ENCODE data around the gene TXNDC15. TPM values are rescaled to one million over a fixed set of nuclear protein-coding genes. Genes with fewer than 3 reads are reported as not detected.

Gene TXNDC15
- total and polyA plus RNA-seq, 4 donors = 29.3 to 53.1 (median 44.2) TPM

DNA sequence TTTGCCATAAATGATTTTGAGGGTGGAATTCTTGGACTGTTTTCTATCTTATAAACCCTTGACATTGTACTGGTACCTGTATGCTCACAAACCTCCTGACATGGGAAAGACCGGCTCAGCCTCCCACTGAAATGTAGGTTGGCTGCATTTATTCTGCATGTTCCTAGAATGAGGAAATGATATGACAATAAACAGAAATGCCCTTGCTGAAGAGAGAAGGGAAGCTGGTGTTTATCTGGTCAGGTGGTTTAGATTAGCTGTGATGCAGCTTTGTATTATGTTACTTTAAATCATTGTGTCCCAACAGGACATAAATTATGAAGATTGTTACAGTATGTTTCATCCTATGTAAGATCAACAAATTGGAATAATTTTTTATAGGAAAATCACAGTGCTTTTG lies 70.5 kb downstream of the TXNDC15 start:
- DNase-seq (ENCODE audit: low spot score) = no peak
- TF ChIP-seq, protein P1, sequence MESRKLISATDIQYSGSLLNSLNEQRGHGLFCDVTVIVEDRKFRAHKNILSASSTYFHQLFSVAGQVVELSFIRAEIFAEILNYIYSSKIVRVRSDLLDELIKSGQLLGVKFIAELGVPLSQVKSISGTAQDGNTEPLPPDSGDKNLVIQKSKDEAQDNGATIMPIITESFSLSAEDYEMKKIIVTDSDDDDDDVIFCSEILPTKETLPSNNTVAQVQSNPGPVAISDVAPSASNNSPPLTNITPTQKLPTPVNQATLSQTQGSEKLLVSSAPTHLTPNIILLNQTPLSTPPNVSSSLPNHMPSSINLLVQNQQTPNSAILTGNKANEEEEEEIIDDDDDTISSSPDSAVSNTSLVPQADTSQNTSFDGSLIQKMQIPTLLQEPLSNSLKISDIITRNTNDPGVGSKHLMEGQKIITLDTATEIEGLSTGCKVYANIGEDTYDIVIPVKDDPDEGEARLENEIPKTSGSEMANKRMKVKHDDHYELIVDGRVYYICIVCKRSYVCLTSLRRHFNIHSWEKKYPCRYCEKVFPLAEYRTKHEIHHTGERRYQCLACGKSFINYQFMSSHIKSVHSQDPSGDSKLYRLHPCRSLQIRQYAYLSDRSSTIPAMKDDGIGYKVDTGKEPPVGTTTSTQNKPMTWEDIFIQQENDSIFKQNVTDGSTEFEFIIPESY (IDR thresholded peaks at IDR 0.05) = no peak
- no peak for TF ChIP-seq TAF1 (conservative IDR thresholded peaks at IDR 0.05)
- TF ChIP-seq FOXA2 (IDR thresholded peaks at IDR 0.05) = no peak
- no peak for TF ChIP-seq RXRA (IDR thresholded peaks at IDR 0.05)
- no peak for TF ChIP-seq GABPA (IDR thresholded peaks at IDR 0.05 in 1 of 2, conservative IDR thresholded peaks at IDR 0.05 in 1 of 2)
- Histone ChIP-seq H3K4me1 (ENCODE audit: control insufficient read depth in 4 of 4, insufficient read depth in 4 of 4, low read length in 3 of 4) (no peaks in the 10 kb centered on the region), H3K36me3 (ENCODE audit: control insufficient read depth in 4 of 4, insufficient read depth in 3 of 4, low read depth in 1 of 4, low read length in 3 of 4) (peaks cover 0 to 6% (median 0%) of the 10 kb centered on the region in 4 donors), H3K9me3 (ENCODE audit: control insufficient read depth in 4 of 4, low read length in 3 of 4) (no peaks in the 10 kb centered on the region), H3K27ac (ENCODE audit: low read depth in 1 of 2, low read length in 2 of 2) (no peak overlapping the region), H3K4me3 (ENCODE audit: low read depth in 1 of 3, low read length in 3 of 3) (no peak overlapping the region), H3K9ac (ENCODE audit: low read depth in 1 of 2, low read length in 2 of 2) (no peak overlapping the region), H3K27me3 (ENCODE audit: control insufficient read depth in 4 of 4, insufficient read depth in 4 of 4, low read length in 3 of 4) (no peaks in the 10 kb centered on the region)
- 76% methylated on average over 1 of the region's 1 CpG for whole genome bisulfite sequencing

DNA sequence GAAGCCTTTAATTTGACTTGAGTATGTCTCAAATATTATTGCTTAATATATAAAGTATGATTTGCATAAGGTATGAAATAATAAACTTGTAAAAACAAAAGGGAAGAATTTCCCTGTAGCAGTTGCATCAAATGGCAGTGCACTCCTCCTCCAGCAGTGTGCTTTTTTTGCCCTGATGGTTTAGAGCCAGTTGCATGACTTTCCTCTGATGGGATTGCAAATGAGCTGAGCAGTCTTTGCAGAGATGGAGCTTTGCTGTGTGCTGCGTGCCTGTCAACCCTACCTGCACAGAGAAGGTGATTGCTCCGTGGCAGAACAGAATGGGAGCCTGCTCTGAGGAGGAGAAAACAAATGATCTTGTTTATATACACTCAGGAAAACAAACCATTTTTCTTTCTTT lies 70.9 kb downstream of the TXNDC15 start:
- H3K9me3 ChIP-seq (ENCODE audit: control insufficient read depth in 4 of 4, low read length in 3 of 4) = no peaks in the 10 kb centered on the region
- TF ChIP-seq TAF1 (conservative IDR thresholded peaks at IDR 0.05) (no peak), EGR1 (IDR thresholded peaks at IDR 0.05; ENCODE audit: low read depth in 2 of 2) (no peak), JUND (IDR thresholded peaks at IDR 0.05) (no peak), GABPA (IDR thresholded peaks at IDR 0.05 in 1 of 2, conservative IDR thresholded peaks at IDR 0.05 in 1 of 2) (no peak), NR2F2 (IDR thresholded peaks at IDR 0.05) (no peak)
- TF ChIP-seq, protein P2, sequence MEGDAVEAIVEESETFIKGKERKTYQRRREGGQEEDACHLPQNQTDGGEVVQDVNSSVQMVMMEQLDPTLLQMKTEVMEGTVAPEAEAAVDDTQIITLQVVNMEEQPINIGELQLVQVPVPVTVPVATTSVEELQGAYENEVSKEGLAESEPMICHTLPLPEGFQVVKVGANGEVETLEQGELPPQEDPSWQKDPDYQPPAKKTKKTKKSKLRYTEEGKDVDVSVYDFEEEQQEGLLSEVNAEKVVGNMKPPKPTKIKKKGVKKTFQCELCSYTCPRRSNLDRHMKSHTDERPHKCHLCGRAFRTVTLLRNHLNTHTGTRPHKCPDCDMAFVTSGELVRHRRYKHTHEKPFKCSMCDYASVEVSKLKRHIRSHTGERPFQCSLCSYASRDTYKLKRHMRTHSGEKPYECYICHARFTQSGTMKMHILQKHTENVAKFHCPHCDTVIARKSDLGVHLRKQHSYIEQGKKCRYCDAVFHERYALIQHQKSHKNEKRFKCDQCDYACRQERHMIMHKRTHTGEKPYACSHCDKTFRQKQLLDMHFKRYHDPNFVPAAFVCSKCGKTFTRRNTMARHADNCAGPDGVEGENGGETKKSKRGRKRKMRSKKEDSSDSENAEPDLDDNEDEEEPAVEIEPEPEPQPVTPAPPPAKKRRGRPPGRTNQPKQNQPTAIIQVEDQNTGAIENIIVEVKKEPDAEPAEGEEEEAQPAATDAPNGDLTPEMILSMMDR (IDR thresholded peaks at IDR 0.05; ENCODE audit: low read depth, low read length, missing input control) = no peak
- TF ChIP-seq, protein P3, sequence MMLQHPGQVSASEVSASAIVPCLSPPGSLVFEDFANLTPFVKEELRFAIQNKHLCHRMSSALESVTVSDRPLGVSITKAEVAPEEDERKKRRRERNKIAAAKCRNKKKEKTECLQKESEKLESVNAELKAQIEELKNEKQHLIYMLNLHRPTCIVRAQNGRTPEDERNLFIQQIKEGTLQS (IDR thresholded peaks at IDR 0.05) = no peak
- no peak overlapping the region for H3K9ac ChIP-seq (ENCODE audit: low read depth in 1 of 2, low read length in 2 of 2)
- 95% methylated on average over 2 of the region's 2 CpGs for WGBS
- H3K4me3 ChIP-seq (ENCODE audit: low read depth in 1 of 3, low read length in 3 of 3) = no peak overlapping the region
- no peak overlapping the region for H3K27ac ChIP-seq (ENCODE audit: low read depth in 1 of 2, low read length in 2 of 2)
- no peaks in the 10 kb centered on the region for H3K27me3 ChIP-seq (ENCODE audit: control insufficient read depth in 4 of 4, insufficient read depth in 4 of 4, low read length in 3 of 4)
- DNase-seq (ENCODE audit: low spot score) = no peak
- H3K4me1 ChIP-seq (ENCODE audit: control insufficient read depth in 4 of 4, insufficient read depth in 4 of 4, low read length in 3 of 4) = no peaks in the 10 kb centered on the region
- H3K36me3 ChIP-seq (ENCODE audit: control insufficient read depth in 4 of 4, insufficient read depth in 3 of 4, low read depth in 1 of 4, low read length in 3 of 4) = peaks cover 0 to 3% (median 0%) of the 10 kb centered on the region in 4 donors

DNA sequence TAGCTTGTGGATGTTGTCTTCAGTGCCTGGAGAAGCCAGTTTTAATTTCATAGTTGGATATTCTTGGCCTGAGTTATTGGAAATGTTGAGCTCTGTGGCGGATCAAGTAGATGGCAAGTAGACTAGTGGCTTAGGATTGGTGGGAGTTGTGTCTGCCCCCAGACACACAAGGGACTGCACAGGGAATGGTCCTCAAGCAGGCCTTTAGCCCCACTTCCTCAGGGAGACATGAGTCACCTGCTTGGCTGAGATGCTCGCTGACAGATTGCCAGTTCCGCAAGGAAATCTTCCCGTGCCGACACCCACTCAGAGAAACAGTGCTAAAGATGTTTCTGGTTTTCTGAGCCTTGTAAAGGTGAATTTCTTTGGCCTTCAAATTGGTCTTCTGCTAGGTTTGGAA lies 74.7 kb downstream of the TXNDC15 start:
- Histone ChIP-seq H3K9me3 (ENCODE audit: control insufficient read depth in 4 of 4, low read length in 3 of 4) (no peaks in the 10 kb centered on the region), H3K36me3 (ENCODE audit: control insufficient read depth in 4 of 4, insufficient read depth in 3 of 4, low read depth in 1 of 4, low read length in 3 of 4) (no peaks in the 10 kb centered on the region), H3K9ac (ENCODE audit: low read depth in 1 of 2, low read length in 2 of 2) (no peak overlapping the region), H3K4me1 (ENCODE audit: control insufficient read depth in 4 of 4, insufficient read depth in 4 of 4, low read length in 3 of 4) (no peaks in the 10 kb centered on the region), H3K27ac (ENCODE audit: low read depth in 1 of 2, low read length in 2 of 2) (no peak overlapping the region), H3K27me3 (ENCODE audit: control insufficient read depth in 4 of 4, insufficient read depth in 4 of 4, low read length in 3 of 4) (no peaks in the 10 kb centered on the region), H3K4me3 (ENCODE audit: low read depth in 1 of 3, low read length in 3 of 3) (no peak overlapping the region)
- WGBS = 97% methylated on average over 5 of the region's 5 CpGs
- DNase-seq (ENCODE audit: low spot score) = no peak
- TF ChIP-seq SP1 (IDR thresholded peaks at IDR 0.05) (no peak), NR2F2 (IDR thresholded peaks at IDR 0.05) (no peak)
- TF ChIP-seq, protein P2 (IDR thresholded peaks at IDR 0.05; ENCODE audit: low read depth, low read length, missing input control) = no peak
- TF ChIP-seq, protein P4, sequence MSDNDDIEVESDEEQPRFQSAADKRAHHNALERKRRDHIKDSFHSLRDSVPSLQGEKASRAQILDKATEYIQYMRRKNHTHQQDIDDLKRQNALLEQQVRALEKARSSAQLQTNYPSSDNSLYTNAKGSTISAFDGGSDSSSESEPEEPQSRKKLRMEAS (IDR thresholded peaks at IDR 0.05) = no peak
- TF ChIP-seq, protein P3 (IDR thresholded peaks at IDR 0.05) = no peak
- TF ChIP-seq, protein P5, sequence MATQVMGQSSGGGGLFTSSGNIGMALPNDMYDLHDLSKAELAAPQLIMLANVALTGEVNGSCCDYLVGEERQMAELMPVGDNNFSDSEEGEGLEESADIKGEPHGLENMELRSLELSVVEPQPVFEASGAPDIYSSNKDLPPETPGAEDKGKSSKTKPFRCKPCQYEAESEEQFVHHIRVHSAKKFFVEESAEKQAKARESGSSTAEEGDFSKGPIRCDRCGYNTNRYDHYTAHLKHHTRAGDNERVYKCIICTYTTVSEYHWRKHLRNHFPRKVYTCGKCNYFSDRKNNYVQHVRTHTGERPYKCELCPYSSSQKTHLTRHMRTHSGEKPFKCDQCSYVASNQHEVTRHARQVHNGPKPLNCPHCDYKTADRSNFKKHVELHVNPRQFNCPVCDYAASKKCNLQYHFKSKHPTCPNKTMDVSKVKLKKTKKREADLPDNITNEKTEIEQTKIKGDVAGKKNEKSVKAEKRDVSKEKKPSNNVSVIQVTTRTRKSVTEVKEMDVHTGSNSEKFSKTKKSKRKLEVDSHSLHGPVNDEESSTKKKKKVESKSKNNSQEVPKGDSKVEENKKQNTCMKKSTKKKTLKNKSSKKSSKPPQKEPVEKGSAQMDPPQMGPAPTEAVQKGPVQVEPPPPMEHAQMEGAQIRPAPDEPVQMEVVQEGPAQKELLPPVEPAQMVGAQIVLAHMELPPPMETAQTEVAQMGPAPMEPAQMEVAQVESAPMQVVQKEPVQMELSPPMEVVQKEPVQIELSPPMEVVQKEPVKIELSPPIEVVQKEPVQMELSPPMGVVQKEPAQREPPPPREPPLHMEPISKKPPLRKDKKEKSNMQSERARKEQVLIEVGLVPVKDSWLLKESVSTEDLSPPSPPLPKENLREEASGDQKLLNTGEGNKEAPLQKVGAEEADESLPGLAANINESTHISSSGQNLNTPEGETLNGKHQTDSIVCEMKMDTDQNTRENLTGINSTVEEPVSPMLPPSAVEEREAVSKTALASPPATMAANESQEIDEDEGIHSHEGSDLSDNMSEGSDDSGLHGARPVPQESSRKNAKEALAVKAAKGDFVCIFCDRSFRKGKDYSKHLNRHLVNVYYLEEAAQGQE (IDR thresholded peaks at IDR 0.05) = no peak

Data from liver (tissue), 9 donors.